GM21423 (cell line): ENCODE results near the gene MSL3B.

ENCODE experiments used
- ATAC-seq: cut with Tn5 transposase; IDR thresholded peaks from one replicate; pipeline ENCODE4 v1.9.1; 2021; ENCODE audit warnings: mild to moderate bottlenecking, moderate library complexity; ENCODE audit not compliant: unreplicated experiment

The MSL3B gene

GRCh38 chr2:233818639-233819621, 49.3 kb downstream of the MSL3B start:
- ATAC-seq = no peak

- ATAC-seq = no peak
These were observed 50.1 kb downstream of the MSL3B start for GRCh38 chr2:233817995-233818638.

GRCh38 chr2:233817361-233817911, 50.8 kb downstream of the MSL3B start:
- no peak for ATAC-seq

GRCh38 chr2:233816771-233817170, 51.4 kb downstream of the MSL3B start:
- no peak for ATAC-seq

GRCh38 chr2:233816334-233816733, 51.9 kb downstream of the MSL3B start:
- ATAC-seq = no peak

- ATAC-seq = no peak
These were observed 52.3 kb downstream of the MSL3B start for GRCh38 chr2:233815861-233816260.
